Calu3 (cell line): ENCODE measurements around the gene PTPRC. TPM values are rescaled to one million over a fixed set of nuclear protein-coding genes. Genes with fewer than 3 reads are reported as not detected.

Source experiments
- BruUV-seq: library from RNA; stranded (reverse); fragments of 400-500 nt; replicated peaks from 2 replicates; lab custom pipeline; 2021; lab: Mats Ljungman, UMichigan
- CTCF ChIA-PET: fragments of 300-600 bp; sonication (Branson Sonifier 250); formaldehyde crosslinking; loops from one replicate; lab custom pipeline; 2022; ENCODE audit warnings: antibody characterized with exemption; lab: Charles Lee
- DNase-seq: peaks from one replicate; pipeline ENCODE4 v3.0.0; 2022
- H3K27ac Mint-ChIP-seq: one replicate; pipeline ENCODE4 v1.8.0; 2022; ENCODE audit warnings: mixed read lengths; ENCODE audit not compliant: unreplicated experiment
- H3K27me3 Mint-ChIP-seq: one replicate; pipeline ENCODE4 v1.8.0; 2022; ENCODE audit warnings: mixed read lengths; ENCODE audit not compliant: unreplicated experiment
- H3K36me3 Mint-ChIP-seq: one replicate; pipeline ENCODE4 v1.8.0; 2022; ENCODE audit warnings: mild to moderate bottlenecking, moderate library complexity, mixed read lengths; ENCODE audit not compliant: insufficient read depth, unreplicated experiment
- H3K4me1 Mint-ChIP-seq: one replicate; pipeline ENCODE4 v1.8.0; 2022; ENCODE audit warnings: mild to moderate bottlenecking, low read depth, mixed read lengths; ENCODE audit not compliant: unreplicated experiment
- H3K4me3 Mint-ChIP-seq: one replicate; pipeline ENCODE4 v1.8.0; 2022; ENCODE audit warnings: mild to moderate bottlenecking, low read depth, moderate library complexity, mixed read lengths; ENCODE audit not compliant: unreplicated experiment
- H3K9me3 Mint-ChIP-seq: one replicate; pipeline ENCODE4 v1.8.0; 2022; ENCODE audit warnings: low read depth, mixed read lengths; ENCODE audit not compliant: unreplicated experiment
- intact Hi-C: fragments of 100-400 bp; cut with micrococcal nuclease; formaldehyde crosslinking; loops from one replicate; pipeline ENCODE4 v1.10.0; 2022; ENCODE audit not compliant: unreplicated experiment
- total RNA-seq: library from RNA; stranded (reverse); gene quantifications from 2 replicates; pipeline ENCODE4 v1.2.3, GENCODE V29; 2022
- TF ChIP-seq, protein P1 (sequence below): fragments of 200-600 bp; IDR thresholded peaks from one replicate; pipeline ENCODE4 v1.8.0; 2022; ENCODE audit warnings: antibody characterized with exemption; ENCODE audit not compliant: unreplicated experiment

PTPRC gene
- total RNA-seq, 1 experiment from 2014 or later = not detected

DNA sequence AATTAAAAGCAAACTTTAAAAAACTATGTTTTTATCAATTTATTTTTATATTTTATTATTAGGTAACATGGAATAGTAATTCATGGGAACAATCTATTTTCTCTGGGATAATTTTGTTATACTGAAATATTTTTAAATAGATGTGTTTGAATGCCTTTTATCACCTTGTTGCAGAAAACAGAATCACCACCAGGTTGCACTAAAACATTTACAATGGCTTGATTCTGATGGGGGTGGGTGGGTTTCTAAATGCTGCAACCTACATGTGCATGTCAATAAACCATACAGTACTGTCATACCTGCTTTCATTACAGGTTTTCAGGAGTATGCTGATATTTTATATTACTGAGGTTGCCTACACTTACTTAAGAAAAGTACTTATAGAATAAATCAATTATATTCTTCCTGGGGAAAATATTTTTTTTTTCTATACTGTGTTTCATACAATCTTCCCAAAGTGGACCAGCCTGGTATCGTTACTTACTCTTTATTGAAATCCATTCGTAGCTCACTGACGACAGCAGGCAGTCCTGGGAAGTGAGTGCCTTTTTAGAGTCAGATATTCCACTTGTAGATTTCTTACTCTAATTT, 132.8 kb downstream of the PTPRC start:
- Mint-ChIP-seq H3K9me3 (no peaks in the 10 kb centered on the region), H3K27ac (no peak overlapping the region), H3K27me3 (no peaks in the 10 kb centered on the region), H3K4me1 (no peaks in the 10 kb centered on the region), H3K4me3 (no peak overlapping the region), H3K36me3 (no peaks in the 10 kb centered on the region)
- no TSS peak for BruUV-seq
- DNase-seq = peak; percentile 42
- TF ChIP-seq, protein P1, sequence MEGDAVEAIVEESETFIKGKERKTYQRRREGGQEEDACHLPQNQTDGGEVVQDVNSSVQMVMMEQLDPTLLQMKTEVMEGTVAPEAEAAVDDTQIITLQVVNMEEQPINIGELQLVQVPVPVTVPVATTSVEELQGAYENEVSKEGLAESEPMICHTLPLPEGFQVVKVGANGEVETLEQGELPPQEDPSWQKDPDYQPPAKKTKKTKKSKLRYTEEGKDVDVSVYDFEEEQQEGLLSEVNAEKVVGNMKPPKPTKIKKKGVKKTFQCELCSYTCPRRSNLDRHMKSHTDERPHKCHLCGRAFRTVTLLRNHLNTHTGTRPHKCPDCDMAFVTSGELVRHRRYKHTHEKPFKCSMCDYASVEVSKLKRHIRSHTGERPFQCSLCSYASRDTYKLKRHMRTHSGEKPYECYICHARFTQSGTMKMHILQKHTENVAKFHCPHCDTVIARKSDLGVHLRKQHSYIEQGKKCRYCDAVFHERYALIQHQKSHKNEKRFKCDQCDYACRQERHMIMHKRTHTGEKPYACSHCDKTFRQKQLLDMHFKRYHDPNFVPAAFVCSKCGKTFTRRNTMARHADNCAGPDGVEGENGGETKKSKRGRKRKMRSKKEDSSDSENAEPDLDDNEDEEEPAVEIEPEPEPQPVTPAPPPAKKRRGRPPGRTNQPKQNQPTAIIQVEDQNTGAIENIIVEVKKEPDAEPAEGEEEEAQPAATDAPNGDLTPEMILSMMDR = peak; percentile 73
- intact Hi-C loops = loop anchor here (1.0 to 5.0 kb wide), 5 partner anchors 341 to 779 kb away; no protein-coding TSS in a partner anchor
- CTCF ChIA-PET = interaction anchor here (1.4 kb wide), 1 partner anchor 692 kb away, joined by 3 read pairs; no protein-coding TSS in a partner anchor

DNA sequence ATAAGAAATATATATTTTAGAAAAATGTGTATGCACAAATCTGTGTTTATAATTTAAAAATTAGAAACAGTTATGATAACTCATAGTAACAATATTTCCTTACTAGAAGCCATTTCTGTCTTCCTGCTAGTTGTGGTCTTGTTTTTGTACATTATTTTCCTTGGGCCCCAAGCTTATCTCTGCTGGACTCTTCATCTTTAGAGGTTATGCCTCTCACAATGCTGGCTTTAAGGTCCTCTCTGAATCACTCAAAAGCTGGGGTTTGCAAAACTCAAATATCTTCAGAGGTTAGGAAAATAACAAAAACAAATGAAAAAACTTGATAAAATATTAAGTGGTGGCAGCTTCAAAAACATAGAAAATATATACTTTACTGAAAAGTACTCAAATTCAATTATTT, 133.8 kb downstream of the PTPRC start:
- Mint-ChIP-seq H3K27me3 (no peaks in the 10 kb centered on the region), H3K4me3 (no peak overlapping the region), H3K9me3 (no peaks in the 10 kb centered on the region), H3K4me1 (no peaks in the 10 kb centered on the region), H3K27ac (no peak overlapping the region), H3K36me3 (no peaks in the 10 kb centered on the region)
- CTCF ChIA-PET = interaction anchor here (1.4 kb wide), 1 partner anchor 691 kb away, joined by 3 read pairs; no protein-coding TSS in a partner anchor
- BruUV-seq = no TSS peak
- DNase-seq = no peak
- TF ChIP-seq, protein P1 = no peak
- intact Hi-C loops = loop anchor here (2.0 to 5.0 kb wide), 3 partner anchors 340 to 650 kb away; no protein-coding TSS in a partner anchor

DNA sequence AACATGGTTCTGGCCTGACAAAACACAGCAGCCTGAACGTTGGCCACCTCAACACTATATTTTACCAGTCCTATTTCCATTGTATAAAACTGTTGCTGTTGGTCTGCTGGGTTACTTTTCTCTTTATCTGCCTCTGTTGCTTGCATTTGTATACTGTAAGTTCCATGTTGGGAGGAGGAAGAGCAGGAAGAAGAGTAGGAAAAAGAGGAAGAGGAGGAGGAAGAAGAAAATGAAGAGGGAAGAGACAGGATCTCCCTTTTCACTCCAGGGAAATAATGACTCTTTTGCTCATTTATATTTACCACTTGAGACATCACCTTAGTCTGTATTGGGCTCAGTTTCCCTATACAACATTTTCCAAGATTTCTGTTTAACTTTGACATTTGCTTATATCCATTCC, 134.2 kb downstream of the PTPRC start:
- intact Hi-C loops = loop anchor here (2.0 to 5.0 kb wide), 3 partner anchors 339 to 650 kb away; no protein-coding TSS in a partner anchor
- H3K4me1 Mint-ChIP-seq = no peaks in the 10 kb centered on the region
- TF ChIP-seq, protein P1 = no peak
- H3K36me3 Mint-ChIP-seq = no peaks in the 10 kb centered on the region
- BruUV-seq = no TSS peak
- H3K27ac Mint-ChIP-seq = no peak overlapping the region
- no peaks in the 10 kb centered on the region for H3K9me3 Mint-ChIP-seq
- CTCF ChIA-PET = interaction anchor here (1.4 kb wide), 1 partner anchor 691 kb away, joined by 3 read pairs; no protein-coding TSS in a partner anchor
- no peak for DNase-seq
- H3K4me3 Mint-ChIP-seq = no peak overlapping the region
- H3K27me3 Mint-ChIP-seq = no peaks in the 10 kb centered on the region

DNA sequence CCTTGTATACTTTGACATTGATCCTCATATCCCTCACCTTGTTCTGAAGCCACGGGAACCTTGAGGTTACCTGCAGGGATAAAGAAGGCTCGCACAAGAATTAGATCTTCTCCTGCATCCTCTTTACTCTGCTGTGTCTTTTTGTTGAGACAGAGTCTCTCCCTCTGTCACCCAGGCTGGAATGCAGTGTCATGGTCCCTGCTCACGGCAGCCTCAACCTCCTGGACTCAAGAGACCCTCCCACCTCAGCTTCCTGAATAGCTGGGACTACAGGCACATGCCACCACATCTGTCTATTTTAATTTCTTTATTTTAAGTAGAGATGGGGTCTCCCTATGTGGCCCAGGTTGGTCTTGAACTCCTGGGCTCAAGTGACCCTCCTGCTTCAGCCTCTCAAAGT, 134.7 kb downstream of the PTPRC start:
- Mint-ChIP-seq H3K36me3 (no peaks in the 10 kb centered on the region), H3K27ac (no peak overlapping the region), H3K4me3 (no peak overlapping the region), H3K9me3 (no peaks in the 10 kb centered on the region), H3K4me1 (no peaks in the 10 kb centered on the region), H3K27me3 (no peaks in the 10 kb centered on the region)
- intact Hi-C loops = loop anchor here (2.0 to 5.0 kb wide), 3 partner anchors 339 to 649 kb away; no protein-coding TSS in a partner anchor
- TF ChIP-seq, protein P1 = no peak
- BruUV-seq = no TSS peak
- CTCF ChIA-PET = no interaction called here
- no peak for DNase-seq
